Hepatocyte (in vitro differentiated cells): ENCODE measurements around the gene GPR55.

Source experiments
- CTCF ChIP-seq: fragments of 200-600 bp; sonication (generic); IDR thresholded peaks from 2 replicates; pipeline ENCODE4 v1.5.1; 2016; ENCODE audit warnings: antibody characterized with exemption, mild to moderate bottlenecking; ENCODE audit not compliant: poor library complexity
- EZH2 ChIP-seq: fragments of 200-600 bp; sonication (generic); IDR thresholded peaks from 2 replicates; pipeline ENCODE4 v1.6.1; 2016; ENCODE audit warnings: antibody characterized with exemption, mild to moderate bottlenecking, borderline replicate concordance
- EZH2phosphoT487 ChIP-seq: fragments of 200-600 bp; sonication (generic); IDR thresholded peaks from one replicate; pipeline ENCODE4 v1.6.1; 2018; ENCODE audit warnings: antibody characterized with exemption, mild to moderate bottlenecking, low read depth, moderate library complexity; ENCODE audit not compliant: unreplicated experiment, severe bottlenecking

- TF ChIP-seq CTCF (no peak), EZH2phosphoT487 (no peak), EZH2 (no peak)
Measured at GRCh38 chr2:230916218-230916617, 8.8 kb downstream of the GPR55 start.
